Measurements from ENCODE around the gene KCTD12.

Gene KCTD12

DNA sequence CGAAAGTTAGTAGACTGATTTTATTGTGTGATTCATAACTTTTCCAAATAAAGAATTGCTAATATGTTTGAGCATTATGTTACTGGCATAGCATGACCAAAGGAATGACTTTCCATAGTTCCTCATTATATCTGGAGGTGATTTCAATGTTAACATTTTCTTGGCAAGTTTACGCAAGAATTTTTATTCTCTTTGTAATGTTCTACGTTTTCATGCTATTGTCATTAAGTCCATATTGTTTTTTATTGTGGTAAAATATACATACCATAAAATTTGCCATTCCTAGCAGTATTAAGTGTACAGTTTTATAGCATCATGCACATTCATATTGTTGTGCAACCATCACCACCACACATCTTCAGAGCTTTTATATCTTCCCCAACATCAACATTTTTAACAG lies 14.8 kb downstream of the KCTD12 start:
- TF ChIP-seq, protein P1, sequence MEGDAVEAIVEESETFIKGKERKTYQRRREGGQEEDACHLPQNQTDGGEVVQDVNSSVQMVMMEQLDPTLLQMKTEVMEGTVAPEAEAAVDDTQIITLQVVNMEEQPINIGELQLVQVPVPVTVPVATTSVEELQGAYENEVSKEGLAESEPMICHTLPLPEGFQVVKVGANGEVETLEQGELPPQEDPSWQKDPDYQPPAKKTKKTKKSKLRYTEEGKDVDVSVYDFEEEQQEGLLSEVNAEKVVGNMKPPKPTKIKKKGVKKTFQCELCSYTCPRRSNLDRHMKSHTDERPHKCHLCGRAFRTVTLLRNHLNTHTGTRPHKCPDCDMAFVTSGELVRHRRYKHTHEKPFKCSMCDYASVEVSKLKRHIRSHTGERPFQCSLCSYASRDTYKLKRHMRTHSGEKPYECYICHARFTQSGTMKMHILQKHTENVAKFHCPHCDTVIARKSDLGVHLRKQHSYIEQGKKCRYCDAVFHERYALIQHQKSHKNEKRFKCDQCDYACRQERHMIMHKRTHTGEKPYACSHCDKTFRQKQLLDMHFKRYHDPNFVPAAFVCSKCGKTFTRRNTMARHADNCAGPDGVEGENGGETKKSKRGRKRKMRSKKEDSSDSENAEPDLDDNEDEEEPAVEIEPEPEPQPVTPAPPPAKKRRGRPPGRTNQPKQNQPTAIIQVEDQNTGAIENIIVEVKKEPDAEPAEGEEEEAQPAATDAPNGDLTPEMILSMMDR (conservative IDR thresholded peaks at IDR 0.05): no peak
- TF ChIP-seq ZFX (IDR thresholded peaks at IDR 0.05): no peak
- H3K27ac ChIP-seq: no peak overlapping the region

GRCh38 chr13:76868371-76868770 lies 17.8 kb downstream of the KCTD12 start:
- no peak overlapping the region for H3K27ac ChIP-seq
- TF ChIP-seq ZFX (IDR thresholded peaks at IDR 0.05): no peak
- TF ChIP-seq, protein P1 (conservative IDR thresholded peaks at IDR 0.05): no peak

DNA sequence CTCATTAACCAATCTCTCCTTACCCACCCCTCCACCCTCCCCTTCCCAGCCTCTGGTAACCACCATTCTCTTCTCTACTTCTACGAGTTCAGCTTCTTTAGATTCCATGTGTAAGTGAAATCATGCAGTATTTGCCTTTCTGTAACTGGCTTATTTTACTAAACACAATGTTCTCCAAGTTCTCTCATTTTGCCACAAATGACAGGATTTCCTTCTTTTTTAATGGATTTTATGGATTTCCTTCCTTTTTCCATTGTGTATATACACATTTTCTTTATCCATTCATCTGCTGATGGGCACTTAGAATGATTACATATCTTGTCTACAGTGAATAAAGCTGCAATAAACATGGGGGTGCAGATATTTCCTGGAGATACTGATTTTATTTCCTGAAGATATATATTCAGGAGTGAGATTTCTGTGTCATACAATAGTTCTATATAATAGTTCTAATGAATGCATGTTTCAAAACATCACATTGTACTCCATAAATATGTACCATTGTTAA lies 20.2 kb downstream of the KCTD12 start:
- no peak for TF ChIP-seq ZFX (IDR thresholded peaks at IDR 0.05)
- TF ChIP-seq, protein P1 (conservative IDR thresholded peaks at IDR 0.05): no peak
- H3K27ac ChIP-seq: no peak overlapping the region

DNA sequence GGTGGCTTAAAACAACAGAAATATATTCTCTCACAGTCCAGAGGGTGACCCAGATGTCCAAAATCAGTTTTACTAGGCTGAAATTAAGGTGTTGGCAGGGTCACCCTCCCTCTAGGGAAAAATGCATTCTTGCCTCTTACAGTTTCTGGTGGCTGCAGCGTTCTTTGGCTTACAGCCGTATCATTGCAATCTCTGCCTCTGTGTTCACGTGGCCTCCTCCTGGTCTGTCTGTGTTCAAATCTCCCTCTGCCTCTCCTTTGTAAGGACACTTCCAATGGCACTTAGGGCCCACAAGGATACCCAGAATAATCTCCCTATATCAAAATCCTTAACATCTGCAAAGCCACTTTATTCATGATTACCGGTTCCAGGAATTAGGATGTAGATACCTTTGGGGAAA lies 21.1 kb downstream of the KCTD12 start:
- no peak for TF ChIP-seq ZFX (IDR thresholded peaks at IDR 0.05)
- TF ChIP-seq, protein P1 (conservative IDR thresholded peaks at IDR 0.05): no peak

DNA sequence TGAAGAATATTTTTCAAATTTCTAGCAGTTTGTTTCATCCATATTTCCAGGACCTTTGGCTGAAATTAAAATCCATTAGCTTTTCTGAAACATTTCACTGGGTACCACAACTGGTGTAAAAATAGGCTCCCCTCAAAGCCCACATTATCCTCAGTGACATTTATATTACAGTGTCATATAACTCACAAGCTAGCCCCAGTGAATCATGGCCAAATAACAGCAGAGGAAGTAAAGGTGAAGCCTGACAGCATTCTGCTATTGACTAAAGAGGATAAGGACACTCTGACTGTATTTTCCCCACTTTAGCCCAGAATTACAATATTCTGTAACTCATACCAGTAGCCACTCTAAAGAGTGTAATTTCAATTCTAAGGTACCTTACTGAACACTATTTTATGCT lies 21.9 kb downstream of the KCTD12 start:
- H3K27ac ChIP-seq: no peak overlapping the region
- TF ChIP-seq, protein P1 (conservative IDR thresholded peaks at IDR 0.05): no peak
- TF ChIP-seq ZFX (IDR thresholded peaks at IDR 0.05): no peak

More for the DNA sequence above, 21.1 kb downstream of the KCTD12 start:
- H3K27ac ChIP-seq: no peak overlapping the region

DNA sequence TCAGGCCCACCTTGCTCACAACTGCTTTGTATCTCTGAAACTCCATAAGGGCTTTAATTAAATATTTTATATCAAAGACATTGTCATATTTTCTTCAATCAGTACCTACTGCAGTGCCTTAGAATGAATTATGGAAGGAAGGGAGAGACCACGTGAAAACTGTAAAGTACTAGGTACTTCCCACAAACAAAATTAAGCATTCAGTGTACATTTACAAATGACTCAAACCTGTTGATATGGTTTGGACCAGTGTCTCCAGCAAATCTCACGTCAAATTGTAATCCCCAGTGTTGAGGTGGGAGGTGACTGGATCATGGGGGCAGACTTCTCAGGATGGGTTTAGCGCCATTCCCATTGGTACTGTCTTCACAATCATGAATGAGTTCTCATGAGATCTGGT lies 23.2 kb downstream of the KCTD12 start:
- TF ChIP-seq, protein P1 (conservative IDR thresholded peaks at IDR 0.05): no peak
- no peak for TF ChIP-seq ZFX (IDR thresholded peaks at IDR 0.05)
- no peak overlapping the region for H3K27ac ChIP-seq

GRCh38 chr13:76861859-76862258 lies 24.3 kb downstream of the KCTD12 start:
- no peak overlapping the region for H3K27ac ChIP-seq
- TF ChIP-seq ZFX (IDR thresholded peaks at IDR 0.05): no peak
- TF ChIP-seq, protein P1 (conservative IDR thresholded peaks at IDR 0.05): no peak
